Activated B cell treated with CpG ODN at 0.5 μM for 24 hours (primary cell): Measurements from ENCODE around the gene NF1. TPM values are rescaled to one million over a fixed set of nuclear protein-coding genes. Genes with fewer than 3 reads are reported as not detected.
"Not testable (repeated sequence)": the region's sequence is repeated elsewhere in the genome, so short reads cannot be mapped to it uniquely, and the experiment has no call there.

Experiments
- ATAC-seq: fragments of 200-7000 bp; cut with Tn5 transposase; one replicate; pipeline ENCODE4 v1.10.0; 2021; ENCODE audit warnings: low read depth, mild to moderate bottlenecking, moderate library complexity
- CTCF ChIA-PET: fragments of 350-600 bp; sonication (Branson Sonifier 250); formaldehyde crosslinking; loops from one replicate; lab custom pipeline; 2021; ENCODE audit warnings: antibody characterized with exemption; lab: Charles Lee
- POLR2A ChIA-PET: fragments of 350-600 bp; sonication (Branson Sonifier 250); formaldehyde crosslinking; loops from one replicate; lab custom pipeline; 2021; ENCODE audit warnings: antibody characterized with exemption; lab: Charles Lee
- DNase-seq: peaks from one replicate; pipeline ENCODE4 v3.0.0; 2022
- H3K27ac Mint-ChIP-seq: one replicate; pipeline ENCODE4 v1.8.0; 2020; ENCODE audit warnings: mixed read lengths
- H3K27me3 Mint-ChIP-seq: one replicate; pipeline ENCODE4 v1.8.0; 2021; ENCODE audit warnings: mixed read lengths
- H3K36me3 Mint-ChIP-seq: one replicate; pipeline ENCODE4 v1.8.0; 2021; ENCODE audit warnings: low read depth, mixed read lengths
- H3K4me1 Mint-ChIP-seq: one replicate; pipeline ENCODE4 v1.8.0; 2021; ENCODE audit warnings: mixed read lengths
- H3K4me3 Mint-ChIP-seq: one replicate; pipeline ENCODE4 v1.8.0; 2020; ENCODE audit warnings: mild to moderate bottlenecking, mixed read lengths
- H3K9me3 Mint-ChIP-seq: one replicate; pipeline ENCODE4 v1.8.0; 2020; ENCODE audit warnings: mixed read lengths
- intact Hi-C: fragments of 100-400 bp; cut with micrococcal nuclease; formaldehyde crosslinking; loops from one replicate; pipeline ENCODE4 v1.15.1; 2024
- total RNA-seq: library from RNA; stranded (reverse); gene quantifications from 2 replicates; pipeline ENCODE4 v1.2.3, GENCODE V29; 2022
- TF ChIP-seq, protein P1 (sequence below): fragments of 200-600 bp; IDR thresholded peaks from one replicate; pipeline ENCODE4 v1.8.0; 2022; ENCODE audit warnings: antibody characterized with exemption, mild to moderate bottlenecking

NF1 gene
- total RNA-seq, 1 donor from 2014 or later, result 27.4 TPM

DNA sequence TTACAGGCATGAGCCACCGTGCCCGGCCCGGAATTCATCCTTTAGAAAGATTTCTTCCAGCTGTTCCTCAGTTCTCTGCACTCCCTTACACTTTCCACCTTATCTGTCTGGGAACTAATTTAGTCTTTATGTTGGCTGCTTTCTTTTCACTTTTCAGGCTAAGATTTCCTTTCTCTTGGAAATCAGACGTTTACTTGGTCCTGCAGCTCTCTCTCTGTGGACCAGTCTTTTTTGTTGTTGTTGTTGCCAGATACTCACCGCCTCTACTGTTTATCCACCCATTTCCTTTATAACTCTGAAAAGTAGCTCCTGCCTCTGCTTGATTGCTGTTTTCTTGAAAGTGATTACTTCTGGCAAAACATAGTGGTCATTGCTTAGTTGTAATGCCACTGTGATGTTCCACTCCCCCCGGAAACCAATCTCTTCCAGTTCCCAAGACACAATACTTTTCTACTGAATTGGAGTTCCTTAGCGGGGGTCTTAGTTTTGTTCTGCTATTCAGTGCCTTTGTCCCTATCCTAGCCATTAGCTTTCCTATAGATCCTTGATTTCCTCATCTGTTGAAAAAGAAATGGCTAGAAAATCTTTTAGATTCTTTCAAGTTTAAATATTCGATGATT lies 6.2 kb downstream of the NF1 start:
- intact Hi-C loops, result no loop called here
- no peak for DNase-seq
- CTCF ChIA-PET, result interaction anchor here (0.9 kb wide), 1 partner anchor 9 kb away, joined by 3 read pairs; no protein-coding TSS in a partner anchor
- POLR2A ChIA-PET, result no interaction called here
- Mint-ChIP-seq H3K9me3 (no peaks in the 10 kb centered on the region), H3K36me3 (no peaks in the 10 kb centered on the region), H3K4me1 (peaks cover 7% of the 10 kb centered on the region), H3K4me3 (no peak overlapping the region), H3K27me3 (no peaks in the 10 kb centered on the region), H3K27ac (no peak overlapping the region)
- no peak for ATAC-seq
- TF ChIP-seq, protein P1, sequence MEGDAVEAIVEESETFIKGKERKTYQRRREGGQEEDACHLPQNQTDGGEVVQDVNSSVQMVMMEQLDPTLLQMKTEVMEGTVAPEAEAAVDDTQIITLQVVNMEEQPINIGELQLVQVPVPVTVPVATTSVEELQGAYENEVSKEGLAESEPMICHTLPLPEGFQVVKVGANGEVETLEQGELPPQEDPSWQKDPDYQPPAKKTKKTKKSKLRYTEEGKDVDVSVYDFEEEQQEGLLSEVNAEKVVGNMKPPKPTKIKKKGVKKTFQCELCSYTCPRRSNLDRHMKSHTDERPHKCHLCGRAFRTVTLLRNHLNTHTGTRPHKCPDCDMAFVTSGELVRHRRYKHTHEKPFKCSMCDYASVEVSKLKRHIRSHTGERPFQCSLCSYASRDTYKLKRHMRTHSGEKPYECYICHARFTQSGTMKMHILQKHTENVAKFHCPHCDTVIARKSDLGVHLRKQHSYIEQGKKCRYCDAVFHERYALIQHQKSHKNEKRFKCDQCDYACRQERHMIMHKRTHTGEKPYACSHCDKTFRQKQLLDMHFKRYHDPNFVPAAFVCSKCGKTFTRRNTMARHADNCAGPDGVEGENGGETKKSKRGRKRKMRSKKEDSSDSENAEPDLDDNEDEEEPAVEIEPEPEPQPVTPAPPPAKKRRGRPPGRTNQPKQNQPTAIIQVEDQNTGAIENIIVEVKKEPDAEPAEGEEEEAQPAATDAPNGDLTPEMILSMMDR, result no peak

DNA sequence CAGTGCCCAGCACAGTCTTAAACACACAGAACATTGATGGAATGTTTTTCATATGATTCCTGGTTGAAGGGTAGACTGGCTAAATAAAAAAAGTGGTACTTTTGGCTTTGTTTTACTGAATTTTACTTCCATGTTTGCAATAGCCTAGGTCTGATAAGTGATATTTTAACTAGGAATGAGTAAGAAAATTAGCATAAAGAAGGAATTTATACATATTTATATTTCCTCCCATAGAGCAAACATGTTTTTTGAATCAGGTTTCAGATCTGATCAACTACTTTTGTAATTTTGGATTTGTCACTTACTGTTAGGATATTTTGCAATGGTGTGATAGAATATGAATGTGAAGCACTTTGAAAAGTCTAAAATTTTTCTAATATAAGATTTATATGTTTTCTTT lies 7.2 kb downstream of the NF1 start:
- H3K27ac Mint-ChIP-seq, result no peak overlapping the region

DNA sequence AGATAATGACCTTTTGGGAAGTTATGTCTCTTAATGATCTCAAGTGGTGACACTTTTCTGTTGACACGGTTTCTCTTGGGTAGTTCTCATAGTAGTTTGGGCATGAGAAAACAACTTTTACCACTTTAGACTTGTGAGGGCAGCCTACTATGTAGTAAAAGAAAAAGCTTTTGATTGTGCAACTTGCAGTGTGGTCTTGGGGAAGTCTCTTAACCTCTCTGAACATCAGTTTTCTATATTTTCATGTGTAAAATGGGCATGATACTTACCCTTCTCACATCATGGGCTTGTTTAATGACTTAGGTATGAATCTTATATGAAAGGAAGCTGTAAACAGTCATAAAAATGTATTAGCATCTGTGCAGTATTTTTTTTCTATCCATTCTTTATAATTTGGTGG lies 11.2 kb downstream of the NF1 start:
- no peak for ATAC-seq
- Mint-ChIP-seq H3K4me3 (no peak overlapping the region), H3K27me3 (no peaks in the 10 kb centered on the region), H3K36me3 (no peaks in the 10 kb centered on the region), H3K27ac (no peak overlapping the region), H3K4me1 (no peaks in the 10 kb centered on the region), H3K9me3 (no peaks in the 10 kb centered on the region)
- DNase-seq, result no peak
- CTCF ChIA-PET, result no interaction called here
- TF ChIP-seq, protein P1, result no peak
- POLR2A ChIA-PET, result no interaction called here
- intact Hi-C loops, result no loop called here

More for the DNA sequence above, 7.2 kb downstream of the NF1 start:
- no peaks in the 10 kb centered on the region for H3K9me3 Mint-ChIP-seq
- ChIA-PET POLR2A (interaction anchor here (0.7 kb wide), 1 partner anchor 11 kb away, joined by 3 read pairs; no protein-coding TSS in a partner anchor), CTCF (interaction anchor here (0.6 to 0.9 kb wide), 2 partner anchors 8 to 152 kb away, joined by 3 read pairs; no protein-coding TSS in a partner anchor)
- intact Hi-C loops, result no loop called here
- no peaks in the 10 kb centered on the region for H3K36me3 Mint-ChIP-seq
- H3K4me1 Mint-ChIP-seq, result no peaks in the 10 kb centered on the region
- no peak overlapping the region for H3K4me3 Mint-ChIP-seq
- ATAC-seq, result no peak
- no peak for DNase-seq
- TF ChIP-seq, protein P1, result no peak
- H3K27me3 Mint-ChIP-seq, result no peaks in the 10 kb centered on the region

DNA sequence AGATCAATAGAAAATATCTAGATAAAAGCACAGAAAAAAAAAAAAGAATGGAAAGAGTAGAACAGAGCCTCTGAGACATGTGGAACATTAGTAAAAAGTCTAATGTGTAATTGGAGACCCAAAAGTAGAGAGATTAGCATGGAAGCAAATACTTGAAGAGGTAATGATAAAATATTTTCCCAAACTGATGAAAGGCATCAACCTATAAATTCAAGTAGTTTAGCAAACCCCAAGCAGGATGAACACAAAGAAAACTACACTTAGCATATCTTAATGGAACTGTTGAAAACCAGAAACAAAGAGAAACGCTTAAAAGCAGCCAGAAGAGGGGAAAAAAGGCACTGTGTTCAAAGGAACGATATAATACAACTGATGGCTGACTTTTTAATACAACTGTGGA lies 16.4 kb downstream of the NF1 start:
- no peak for ATAC-seq
- TF ChIP-seq, protein P1, result no peak
- Mint-ChIP-seq H3K36me3 (no peaks in the 10 kb centered on the region), H3K4me1 (no peaks in the 10 kb centered on the region), H3K9me3 (no peaks in the 10 kb centered on the region), H3K27me3 (no peaks in the 10 kb centered on the region), H3K4me3 (no peak overlapping the region), H3K27ac (no peak overlapping the region)
- POLR2A ChIA-PET, result no interaction called here
- CTCF ChIA-PET, result no interaction called here
- intact Hi-C loops, result no loop called here
- no peak for DNase-seq

DNA sequence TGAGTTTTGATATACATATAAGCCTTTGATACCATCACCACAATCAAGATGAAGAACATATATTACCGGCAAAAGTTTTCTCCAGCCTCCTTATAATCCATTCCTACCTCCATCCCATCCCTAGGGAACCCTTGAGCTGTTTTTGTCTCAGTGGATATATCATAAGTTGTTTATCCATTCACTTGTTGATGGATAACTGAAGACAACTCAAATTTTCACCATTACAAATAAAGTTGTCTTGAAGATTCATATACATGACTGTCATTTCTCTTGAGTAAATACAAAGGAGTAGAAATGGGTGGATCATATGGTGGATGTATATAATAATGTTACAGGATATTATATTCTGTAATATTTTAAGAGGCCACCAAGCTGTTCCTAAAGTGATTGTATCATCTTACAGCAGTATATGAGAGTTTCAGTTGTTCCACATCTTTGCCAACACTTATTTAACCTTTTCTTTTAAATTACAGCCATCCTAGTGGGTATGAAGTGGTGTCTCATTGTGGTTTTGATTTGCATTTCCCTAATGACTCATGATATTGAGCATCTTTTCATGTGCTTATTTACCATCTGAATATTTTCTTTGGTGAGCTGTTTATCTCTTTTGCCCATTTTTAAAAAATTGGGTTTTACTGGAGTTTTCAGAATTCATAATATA lies 17.4 kb downstream of the NF1 start:
- TF ChIP-seq, protein P1, result no peak
- Mint-ChIP-seq H3K9me3 (no peaks in the 10 kb centered on the region), H3K4me1 (no peaks in the 10 kb centered on the region), H3K36me3 (no peaks in the 10 kb centered on the region), H3K27me3 (no peaks in the 10 kb centered on the region), H3K27ac (no peak overlapping the region), H3K4me3 (no peak overlapping the region)
- intact Hi-C loops, result no loop called here
- DNase-seq (no peak), ATAC-seq (no peak)
- ChIA-PET CTCF (no interaction called here), POLR2A (interaction anchor here (0.6 kb wide), 1 partner anchor 18 kb away, joined by 3 read pairs; no protein-coding TSS in a partner anchor)

DNA sequence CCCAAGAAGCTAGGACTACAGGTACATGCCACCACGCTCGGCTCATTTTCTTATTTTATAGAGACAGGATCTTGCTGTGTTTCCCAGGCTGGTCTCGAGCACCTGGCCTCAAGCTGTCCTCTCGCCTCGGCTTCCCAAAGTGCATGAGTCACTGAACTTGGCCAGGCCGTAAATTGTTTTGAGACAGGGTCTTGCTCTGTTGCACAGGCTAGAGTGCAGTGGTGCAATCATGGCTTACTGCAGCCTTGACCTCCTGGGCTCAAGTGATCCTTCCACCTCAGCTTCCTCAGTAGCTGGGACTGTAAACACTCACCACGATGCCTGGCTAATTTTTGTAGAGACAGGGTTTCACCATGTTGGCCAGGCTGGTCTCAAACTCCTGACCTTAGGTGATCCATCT lies 18.6 kb downstream of the NF1 start:
- ATAC-seq, H3K27me3 Mint-ChIP-seq, H3K27ac Mint-ChIP-seq, H3K4me3 Mint-ChIP-seq, CTCF ChIA-PET, DNase-seq, H3K36me3 Mint-ChIP-seq, intact Hi-C loops, H3K4me1 Mint-ChIP-seq, H3K9me3 Mint-ChIP-seq: not testable (repeated sequence)
- POLR2A ChIA-PET, result interaction anchor here (0.6 kb wide), 1 partner anchor 11 kb away, joined by 3 read pairs; no protein-coding TSS in a partner anchor
